ENCODE data around the gene TPRX2.

- TF ChIP-seq CTCF (conservative IDR thresholded peaks at IDR 0.05; ENCODE audit: low read depth, low read length) = no peak
- TF ChIP-seq EZH2 (IDR thresholded peaks at IDR 0.05; ENCODE audit: borderline replicate concordance, low read depth, low read length, poor library complexity, severe bottlenecking) = no peak
Measured at GRCh38 chr19:47826800-47827199, 32.2 kb upstream of the TPRX2 start.
